IPS-11a (cell line): ENCODE results near the gene FSD2.

ENCODE experiments used
- H3K4me3 ChIP-seq: one replicate; pipeline ENCODE4 v1.5.1; 2013; ENCODE audit warnings: low read depth, low read length, control low read depth

The FSD2 gene

GRCh38 chr15:82805994-82806406 lies at the start of gene FSD2:
TSS of gene FSD2 (minus strand) at chr15:82806069. CDS start at chr15:82787390, 18,679 bp downstream.
- H3K4me3 ChIP-seq: no peak within 1 kb of the TSS

- H3K4me3 ChIP-seq: no peak overlapping the region
These were observed 48.7 kb upstream of the FSD2 start for GRCh38 chr15:82854554-82854953.

- H3K4me3 ChIP-seq: no peak overlapping the region
These were observed 47.2 kb upstream of the FSD2 start for GRCh38 chr15:82852941-82853561.

- no peak overlapping the region for H3K4me3 ChIP-seq
These were observed 46.2 kb upstream of the FSD2 start for GRCh38 chr15:82851981-82852511.

- H3K4me3 ChIP-seq: no peak overlapping the region
These were observed 45.5 kb upstream of the FSD2 start for GRCh38 chr15:82851306-82851850.

- H3K4me3 ChIP-seq: no peak overlapping the region
These were observed 44.9 kb upstream of the FSD2 start for GRCh38 chr15:82850731-82851130.

- no peak overlapping the region for H3K4me3 ChIP-seq
These were observed 44.0 kb upstream of the FSD2 start for GRCh38 chr15:82849556-82850512.

- H3K4me3 ChIP-seq: no peak overlapping the region
These were observed 42.5 kb upstream of the FSD2 start for GRCh38 chr15:82848241-82848993.

GRCh38 chr15:82847703-82848102 lies 41.8 kb upstream of the FSD2 start:
- no peak overlapping the region for H3K4me3 ChIP-seq

- no peak overlapping the region for H3K4me3 ChIP-seq
These were observed 40.8 kb upstream of the FSD2 start for GRCh38 chr15:82846621-82847020.

- H3K4me3 ChIP-seq: no peak overlapping the region
These were observed 39.8 kb upstream of the FSD2 start for GRCh38 chr15:82845686-82846085.

- no peak overlapping the region for H3K4me3 ChIP-seq
These were observed 37.7 kb upstream of the FSD2 start for GRCh38 chr15:82843566-82843965.

GRCh38 chr15:82840166-82840565 lies 34.3 kb upstream of the FSD2 start:
- no peak overlapping the region for H3K4me3 ChIP-seq

GRCh38 chr15:82839136-82839535 lies 33.3 kb upstream of the FSD2 start:
- no peak overlapping the region for H3K4me3 ChIP-seq

GRCh38 chr15:82838096-82838735 lies 32.3 kb upstream of the FSD2 start:
- H3K4me3 ChIP-seq: no peak overlapping the region

GRCh38 chr15:82835391-82835917 lies 29.6 kb upstream of the FSD2 start:
- no peak overlapping the region for H3K4me3 ChIP-seq

- H3K4me3 ChIP-seq: no peak overlapping the region
These were observed 27.5 kb upstream of the FSD2 start for GRCh38 chr15:82833362-82833682.

GRCh38 chr15:82832601-82833361 lies 26.9 kb upstream of the FSD2 start:
- H3K4me3 ChIP-seq: no peak overlapping the region

GRCh38 chr15:82831894-82832600 lies 26.2 kb upstream of the FSD2 start:
- H3K4me3 ChIP-seq: no peak overlapping the region
